Activated CD4-positive, alpha-beta memory T cell treated with anti-CD3 and anti-CD28 coated beads, Interleukin-2, amount 10 ng/mL, durations not matched to agents 7 days and 5 days (primary cell): Measurements from ENCODE around the gene LZTS2. TPM values are rescaled to one million over a fixed set of nuclear protein-coding genes. Genes with fewer than 3 reads are reported as not detected.

ENCODE experiments used
- CTCF ChIA-PET: fragments of 350-600 bp; sonication (Branson Sonifier 250); formaldehyde crosslinking; loops from one replicate; lab custom pipeline; 2021; ENCODE audit warnings: antibody characterized with exemption, inconsistent platforms; lab: Charles Lee
- POLR2A ChIA-PET: fragments of 350-600 bp; sonication (Branson Sonifier 250); formaldehyde crosslinking; loops from one replicate; lab custom pipeline; 2021; ENCODE audit warnings: antibody characterized with exemption; lab: Charles Lee
- DNase-seq: peaks from one replicate; pipeline ENCODE4 v3.0.0-alpha.2; 2020
- H3K27ac Mint-ChIP-seq: one replicate; pipeline ENCODE4 v1.8.0; 2021; ENCODE audit warnings: mild to moderate bottlenecking, mixed read lengths
- H3K27me3 Mint-ChIP-seq: one replicate; pipeline ENCODE4 v1.8.0; 2021; ENCODE audit warnings: mixed read lengths
- H3K36me3 Mint-ChIP-seq: one replicate; pipeline ENCODE4 v1.8.0; 2021; ENCODE audit warnings: low read depth, mixed read lengths
- H3K4me1 Mint-ChIP-seq: one replicate; pipeline ENCODE4 v1.8.0; 2021; ENCODE audit warnings: mixed read lengths
- H3K4me3 Mint-ChIP-seq: one replicate; pipeline ENCODE4 v1.8.0; 2021; ENCODE audit warnings: mild to moderate bottlenecking, mixed read lengths
- H3K9me3 Mint-ChIP-seq: one replicate; pipeline ENCODE4 v1.8.0; 2021; ENCODE audit warnings: mixed read lengths
- total RNA-seq, 2 experiments: library from RNA; stranded (reverse); gene quantifications; one replicate each; pipeline ENCODE4 v1.2.3, GENCODE V29; 2021

The LZTS2 gene
- total RNA-seq, 2 experiments from 2014 or later = 17.3 to 18.5 TPM

- Mint-ChIP-seq H3K36me3 (peaks cover 15% of the 10 kb centered on the region), H3K9me3 (no peaks in the 10 kb centered on the region), H3K27ac (peak overlapping the region; percentile 80), H3K4me1 (peaks cover 27% of the 10 kb centered on the region), H3K27me3 (peaks cover 27% of the 10 kb centered on the region), H3K4me3 (peak overlapping the region; percentile 96)
- ChIA-PET CTCF (interaction anchor here (0.7 to 22.6 kb wide), 10 partner anchors 11 to 99 kb away, joined by 3 to 515 read pairs (median 8); partner anchors contain the start of genes KAZALD1, PDZD7 and SFXN3), POLR2A (interaction anchor here (0.5 to 6.0 kb wide), 10 partner anchors 7 to 106 kb away, joined by 3 to 44 read pairs (median 6); partner anchors contain the start of genes KAZALD1, PDZD7 and SFXN3)
- peak; percentile 93 for DNase-seq
Observed at GRCh38 chr10:101042667-101043362, 43.2 kb downstream of the LZTS2 start.

- peaks cover 28% of the 10 kb centered on the region for H3K4me1 Mint-ChIP-seq
- H3K27ac Mint-ChIP-seq = no peak overlapping the region
- H3K36me3 Mint-ChIP-seq = peaks cover 10% of the 10 kb centered on the region
Observed at GRCh38 chr10:101043363-101043707, 43.7 kb downstream of the LZTS2 start.

DNA sequence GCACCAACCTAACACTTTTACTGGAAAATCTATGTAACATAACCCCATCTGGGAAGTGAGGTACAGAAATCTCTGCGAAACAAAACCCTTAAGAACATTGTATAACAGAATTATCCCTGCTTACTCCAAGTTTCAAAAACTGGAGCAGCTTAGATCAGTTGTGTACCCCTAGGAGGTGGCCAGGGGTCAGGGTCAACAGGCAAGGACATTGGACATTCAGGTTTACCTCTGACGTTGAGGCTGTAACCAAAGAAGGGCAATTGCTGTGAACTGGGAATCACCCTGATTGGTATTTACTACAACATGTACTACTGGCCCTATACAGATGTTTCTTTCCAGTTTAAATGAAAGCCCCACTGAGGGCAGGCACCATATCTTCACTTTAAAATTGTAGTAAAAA is 44.5 kb downstream of the LZTS2 start:
- no peak overlapping the region for H3K4me3 Mint-ChIP-seq
- peaks cover 34% of the 10 kb centered on the region for H3K4me1 Mint-ChIP-seq
- no peak overlapping the region for H3K27ac Mint-ChIP-seq
- CTCF ChIA-PET = interaction anchor here (0.8 to 22.6 kb wide), 6 partner anchors 12 to 170 kb away, joined by 4 to 515 read pairs (median 32); partner anchors contain the start of genes KAZALD1, PDZD7 and SFXN3
- no peak for DNase-seq
- H3K36me3 Mint-ChIP-seq = peaks cover 3% of the 10 kb centered on the region
- POLR2A ChIA-PET = interaction anchor here (1.8 to 6.0 kb wide), 4 partner anchors 8 to 18 kb away, joined by 7 to 44 read pairs (median 22); partner anchors contain the start of genes KAZALD1, PDZD7 and SFXN3
- no peaks in the 10 kb centered on the region for H3K9me3 Mint-ChIP-seq
- H3K27me3 Mint-ChIP-seq = peaks cover 40% of the 10 kb centered on the region

More at GRCh38 chr10:101043363-101043707, 43.7 kb downstream of the LZTS2 start:
- H3K9me3 Mint-ChIP-seq = no peaks in the 10 kb centered on the region
- H3K27me3 Mint-ChIP-seq = peaks cover 32% of the 10 kb centered on the region
- CTCF ChIA-PET = interaction anchor here (0.8 to 22.6 kb wide), 10 partner anchors 11 to 171 kb away, joined by 3 to 515 read pairs (median 8); partner anchors contain the start of genes KAZALD1, PDZD7 and SFXN3
- peak overlapping the region; percentile 96 for H3K4me3 Mint-ChIP-seq
- DNase-seq = no peak
- POLR2A ChIA-PET = interaction anchor here (0.7 to 6.0 kb wide), 8 partner anchors 8 to 89 kb away, joined by 3 to 44 read pairs (median 6); partner anchors contain the start of genes KAZALD1, PDZD7 and SFXN3

DNA sequence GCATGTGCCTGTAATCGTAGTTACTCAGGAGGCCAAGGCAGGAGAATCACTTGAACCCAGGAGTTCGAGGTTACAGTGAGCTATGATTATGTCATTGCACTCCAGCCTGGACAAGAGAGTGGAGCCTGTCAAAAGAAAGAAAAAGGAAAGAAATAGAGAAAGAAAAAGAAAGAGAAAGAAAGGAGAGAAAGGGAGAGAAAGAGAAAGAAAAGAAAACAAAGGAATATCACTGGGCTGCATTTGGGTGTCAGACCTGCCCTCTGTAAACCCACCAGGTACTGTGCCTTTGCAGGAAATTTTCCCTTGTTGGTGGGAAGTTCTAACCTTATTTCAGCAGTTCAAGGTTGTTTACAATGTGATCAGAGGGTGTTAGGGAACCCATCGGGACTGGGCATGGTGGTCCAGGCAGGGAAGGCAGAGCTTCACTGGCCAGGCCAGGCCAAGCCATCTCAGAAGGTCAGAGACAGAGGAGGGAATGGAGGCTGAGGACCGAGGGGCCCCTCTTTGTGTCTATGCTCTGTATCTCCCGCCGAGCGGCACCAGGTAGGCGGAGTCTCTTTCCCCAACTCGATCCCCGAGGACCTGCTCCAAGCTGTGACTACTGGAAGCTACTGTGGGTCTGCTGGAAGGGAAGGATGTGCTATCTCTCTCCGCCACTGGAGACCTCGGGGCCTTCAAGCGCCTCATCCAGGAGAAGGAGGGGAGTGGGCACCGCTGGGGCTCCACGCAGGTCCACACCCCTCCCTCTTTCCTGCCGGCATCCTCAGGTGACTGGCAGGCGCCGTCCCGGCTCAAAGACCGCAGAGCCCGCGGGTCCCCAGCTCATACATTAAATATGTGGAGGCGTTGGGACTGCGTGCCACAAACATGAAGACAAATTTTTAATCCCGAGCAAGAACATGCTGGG is 47.0 kb downstream of the LZTS2 start:
- Mint-ChIP-seq H3K36me3 (no peaks in the 10 kb centered on the region), H3K27me3 (peaks cover 50% of the 10 kb centered on the region), H3K9me3 (no peaks in the 10 kb centered on the region)

DNA sequence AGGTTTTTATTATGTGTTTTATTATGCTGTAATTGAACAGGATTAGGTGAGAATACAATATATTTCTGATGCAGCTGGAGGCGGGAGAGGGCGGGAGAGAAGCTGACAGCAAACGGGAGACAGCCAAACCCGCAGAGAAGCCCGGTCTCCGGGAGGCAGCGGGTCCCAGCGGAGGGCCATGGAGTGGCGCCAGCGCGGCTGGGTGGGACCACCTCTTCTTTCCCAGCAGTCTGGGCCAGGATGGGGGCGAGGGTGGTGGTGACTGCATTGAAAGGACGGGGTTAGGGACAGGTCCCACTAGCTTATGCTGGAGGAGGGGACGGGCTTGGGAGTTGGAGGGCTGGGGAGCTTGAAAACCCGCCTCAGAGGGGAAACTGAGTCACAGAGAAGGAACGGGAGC is 47.7 kb downstream of the LZTS2 start:
- CTCF ChIA-PET = interaction anchor here (1.7 to 23.6 kb wide), 3 partner anchors 2 to 28 kb away, joined by 6 to 515 read pairs (median 515); partner anchors contain the start of gene KAZALD1
- H3K4me3 Mint-ChIP-seq = no peak overlapping the region
- H3K4me1 Mint-ChIP-seq = peaks cover 33% of the 10 kb centered on the region
- POLR2A ChIA-PET = interaction anchor here (1.1 kb wide), 2 partner anchors 16 to 50 kb away, joined by 3 read pairs; partner anchors contain the start of genes PDZD7 and SFXN3
- H3K27me3 Mint-ChIP-seq = peaks cover 50% of the 10 kb centered on the region
- no peaks in the 10 kb centered on the region for H3K36me3 Mint-ChIP-seq
- no peaks in the 10 kb centered on the region for H3K9me3 Mint-ChIP-seq
- H3K27ac Mint-ChIP-seq = no peak overlapping the region
- DNase-seq = no peak

More for the DNA sequence above, 47.0 kb downstream of the LZTS2 start:
- Mint-ChIP-seq H3K4me3 (no peak overlapping the region), H3K27ac (no peak overlapping the region), H3K4me1 (peaks cover 40% of the 10 kb centered on the region)
- ChIA-PET POLR2A (interaction anchor here (1.1 to 1.4 kb wide), 2 partner anchors 16 to 49 kb away, joined by 3 read pairs; partner anchors contain the start of genes PDZD7 and SFXN3), CTCF (interaction anchor here (1.2 to 23.6 kb wide), 4 partner anchors 2 to 95 kb away, joined by 4 to 515 read pairs (median 260); partner anchors contain the start of gene KAZALD1)
- no peak for DNase-seq

- Mint-ChIP-seq H3K4me3 (no peak overlapping the region), H3K36me3 (no peaks in the 10 kb centered on the region), H3K9me3 (no peaks in the 10 kb centered on the region), H3K27me3 (peaks cover 48% of the 10 kb centered on the region), H3K4me1 (peaks cover 23% of the 10 kb centered on the region), H3K27ac (no peak overlapping the region)
- ChIA-PET POLR2A (interaction anchor here (1.1 kb wide), 2 partner anchors 17 to 51 kb away, joined by 3 read pairs; partner anchors contain the start of genes PDZD7 and SFXN3), CTCF (interaction anchor here (22.6 to 23.6 kb wide), 2 partner anchors 3 to 10 kb away, joined by 515 read pairs; partner anchors contain the start of gene KAZALD1)
- no peak for DNase-seq
Observed at GRCh38 chr10:101047961-101048892, 48.6 kb downstream of the LZTS2 start.

DNA sequence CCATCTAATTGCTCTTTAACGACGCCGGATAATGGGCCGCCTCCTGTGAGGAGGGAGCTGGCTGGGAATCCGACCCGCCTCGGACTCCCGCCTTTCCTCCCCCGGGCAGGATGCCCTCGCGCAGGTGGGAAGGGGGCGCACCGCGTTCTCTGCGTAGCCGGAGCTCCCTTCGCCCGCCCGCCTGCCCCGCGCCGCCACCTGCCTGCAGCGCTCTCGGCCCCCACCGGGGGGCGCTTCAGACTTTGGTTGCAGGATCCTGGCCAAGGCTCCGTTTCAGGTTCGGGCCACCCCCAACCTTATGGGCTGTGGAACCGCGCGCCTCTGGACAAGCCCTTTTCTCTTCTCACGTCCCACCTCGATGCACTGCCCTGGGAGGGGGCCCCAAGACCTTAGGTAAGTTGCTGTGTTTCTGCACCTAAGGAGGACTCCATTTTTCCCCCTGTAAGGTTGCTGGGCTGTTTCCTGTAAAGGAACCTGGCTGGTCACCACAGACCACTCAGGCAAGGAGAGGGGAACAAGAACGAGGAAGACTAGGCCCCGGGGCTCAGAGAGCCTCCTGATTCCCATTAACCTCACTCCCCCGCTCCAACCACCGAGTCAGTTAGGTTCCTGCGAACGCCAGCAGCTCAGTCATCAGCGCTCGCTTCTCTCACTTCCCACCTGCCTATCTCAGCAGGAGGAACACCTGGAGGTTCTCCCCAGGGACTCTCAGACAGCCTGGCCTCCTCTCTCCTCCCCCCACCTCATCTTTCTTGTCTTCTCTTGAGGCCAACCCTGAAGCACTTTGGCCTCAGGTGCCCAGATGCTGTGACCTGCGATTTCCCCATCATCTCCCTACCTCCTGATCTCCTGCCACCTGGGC is 50.8 kb downstream of the LZTS2 start:
- H3K36me3 Mint-ChIP-seq = peaks cover 9% of the 10 kb centered on the region
- peaks cover 32% of the 10 kb centered on the region for H3K4me1 Mint-ChIP-seq
- no peaks in the 10 kb centered on the region for H3K9me3 Mint-ChIP-seq
- H3K27me3 Mint-ChIP-seq = peaks cover 41% of the 10 kb centered on the region
- H3K4me3 Mint-ChIP-seq = no peak overlapping the region
- no peak overlapping the region for H3K27ac Mint-ChIP-seq
- CTCF ChIA-PET = interaction anchor here (0.8 to 23.6 kb wide), 25 partner anchors 5 to 519 kb away, joined by 3 to 515 read pairs (median 5); partner anchors contain the start of genes KAZALD1, PDZD7 and SFXN3
- POLR2A ChIA-PET = interaction anchor here (1.0 to 2.8 kb wide), 9 partner anchors 7 to 19 kb away, joined by 3 to 11 read pairs (median 5); partner anchors contain the start of genes KAZALD1, PDZD7 and SFXN3
- peak; percentile 83 for DNase-seq

GRCh38 chr10:101052285-101052684 is 52.7 kb downstream of the LZTS2 start:
- POLR2A ChIA-PET = interaction anchor here (2.0 to 2.8 kb wide), 3 partner anchors 8 to 21 kb away, joined by 8 to 11 read pairs (median 8); partner anchors contain the start of genes PDZD7 and SFXN3
- no peak for DNase-seq
- H3K27ac Mint-ChIP-seq = no peak overlapping the region
- H3K4me1 Mint-ChIP-seq = peaks cover 39% of the 10 kb centered on the region
- H3K36me3 Mint-ChIP-seq = peaks cover 18% of the 10 kb centered on the region
- H3K27me3 Mint-ChIP-seq = peaks cover 29% of the 10 kb centered on the region
- CTCF ChIA-PET = interaction anchor here (1.1 to 23.6 kb wide), 6 partner anchors 6 to 90 kb away, joined by 3 to 515 read pairs (median 30); partner anchors contain the start of gene KAZALD1
- no peak overlapping the region for H3K4me3 Mint-ChIP-seq
- H3K9me3 Mint-ChIP-seq = no peaks in the 10 kb centered on the region

DNA sequence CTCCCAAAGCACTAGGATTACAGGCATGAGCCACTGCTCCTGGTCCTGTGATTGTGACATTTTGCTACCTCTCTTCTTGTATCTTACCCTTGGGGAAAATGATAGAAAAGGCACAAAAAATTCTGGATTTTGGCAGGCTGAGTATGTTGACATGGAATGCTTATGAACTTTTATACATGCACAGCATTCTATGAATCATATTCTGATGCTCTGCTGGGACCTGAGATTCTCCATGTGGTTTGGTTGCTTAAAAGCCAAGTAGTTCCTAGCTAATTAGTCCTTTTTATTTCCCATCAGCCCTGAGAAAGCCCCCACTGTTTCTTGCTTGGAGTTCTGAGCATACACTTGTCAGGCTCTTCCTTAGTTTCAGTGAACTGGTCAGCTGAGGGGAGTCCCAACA is 53.9 kb downstream of the LZTS2 start:
- H3K27ac Mint-ChIP-seq = no peak overlapping the region
- no peak for DNase-seq
- no peak overlapping the region for H3K4me3 Mint-ChIP-seq
- no peaks in the 10 kb centered on the region for H3K9me3 Mint-ChIP-seq
- CTCF ChIA-PET = interaction anchor here (0.6 to 23.6 kb wide), 4 partner anchors 5 to 61 kb away, joined by 3 to 515 read pairs (median 262); partner anchors contain the start of gene KAZALD1
- H3K36me3 Mint-ChIP-seq = peaks cover 22% of the 10 kb centered on the region
- POLR2A ChIA-PET = interaction anchor here (1.3 kb wide), 1 partner anchor 10 kb away, joined by 3 read pairs; no protein-coding TSS in a partner anchor
- H3K4me1 Mint-ChIP-seq = peaks cover 42% of the 10 kb centered on the region
- H3K27me3 Mint-ChIP-seq = peaks cover 16% of the 10 kb centered on the region

DNA sequence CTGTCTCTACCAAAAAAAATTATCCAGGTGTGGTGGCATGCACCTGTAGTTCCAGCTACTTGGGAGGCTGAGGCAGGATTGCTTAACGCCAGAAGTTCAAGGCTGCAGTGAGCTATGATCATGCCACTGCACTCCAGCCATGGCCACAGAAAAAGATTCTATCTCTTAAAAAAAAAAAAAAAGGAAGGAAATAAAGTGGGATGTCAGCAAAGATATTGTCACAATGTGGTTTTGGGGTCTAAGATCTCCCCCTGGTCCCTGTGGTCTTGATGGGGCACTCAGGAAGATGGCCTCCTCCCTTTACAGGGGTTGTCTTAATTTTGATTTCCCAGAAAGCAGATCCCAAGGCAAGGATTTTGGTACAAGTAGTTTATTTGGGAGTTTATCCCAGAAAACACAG is 54.7 kb downstream of the LZTS2 start:
- Mint-ChIP-seq H3K36me3 (peaks cover 22% of the 10 kb centered on the region), H3K4me3 (no peak overlapping the region), H3K27me3 (peaks cover 8% of the 10 kb centered on the region), H3K4me1 (peaks cover 45% of the 10 kb centered on the region), H3K9me3 (no peaks in the 10 kb centered on the region), H3K27ac (no peak overlapping the region)
- ChIA-PET CTCF (interaction anchor here (2.4 to 23.6 kb wide), 3 partner anchors 4 to 40 kb away, joined by 8 to 515 read pairs (median 515); partner anchors contain the start of gene KAZALD1), POLR2A (interaction anchor here (1.3 kb wide), 1 partner anchor 11 kb away, joined by 3 read pairs; no protein-coding TSS in a partner anchor)
- DNase-seq = no peak
